PFSK-1 (cell line): ENCODE measurements around the gene PFKP.

ENCODE experiments used
- POLR2AphosphoS5 ChIP-seq: IDR thresholded peaks from 2 replicates; pipeline ENCODE4 v1.6.1; 2012; ENCODE audit warnings: low read depth, mild to moderate bottlenecking, control low read depth, low read length, moderate library complexity
- SIN3A ChIP-seq: IDR thresholded peaks from 2 replicates; pipeline ENCODE4 v1.6.1; 2012; ENCODE audit warnings: mild to moderate bottlenecking, low read length, moderate library complexity, borderline replicate concordance; ENCODE audit not compliant: insufficient read depth

- no peak for TF ChIP-seq POLR2AphosphoS5
- TF ChIP-seq SIN3A = no peak
These were observed 40.1 kb downstream of the PFKP start for GRCh38 chr10:3107426-3107961.
